CD4-positive, alpha-beta T cell (primary cell): ENCODE measurements around the gene AKT1. TPM values are rescaled to one million over a fixed set of nuclear protein-coding genes. Genes with fewer than 3 reads are reported as not detected.

Experiments used
- ATAC-seq: fragments of 200-7000 bp; cut with Tn5 transposase; one replicate; pipeline ENCODE4 v1.10.0; 2022; ENCODE audit warnings: mild to moderate bottlenecking; ENCODE audit not compliant: poor library complexity
- CTCF ChIA-PET: fragments of 350-600 bp; sonication (Branson Sonifier 250); formaldehyde crosslinking; loops from one replicate; lab custom pipeline; 2021; ENCODE audit warnings: antibody characterized with exemption, inconsistent platforms; lab: Charles Lee
- POLR2A ChIA-PET: fragments of 350-600 bp; sonication (Branson Sonifier 250); formaldehyde crosslinking; loops from one replicate; lab custom pipeline; 2021; ENCODE audit warnings: antibody characterized with exemption, inconsistent platforms; lab: Charles Lee
- DNase-seq, 14 experiments: peaks; one replicate each; pipeline ENCODE4 v3.0.0-alpha.2; 2013 to 2020; ENCODE audit warnings: mixed read lengths in 2 of 14
- H3K27ac ChIP-seq, 2 donors: one replicate each; pipeline versions ENCODE4 v1.5.1 to v1.7.0; 2013; ENCODE audit warnings: low read length in 2 of 2, low read depth in 1 of 2, mild to moderate bottlenecking in 1 of 2
- H3K27me3 ChIP-seq, 2 experiments: 1 replicate in 1 of 2; 2 replicates in 1 of 2; pipeline versions ENCODE4 v1.6.1 to v1.7.0; 2013; ENCODE audit warnings: low read length in 2 of 2, control low read depth in 1 of 2, mild to moderate bottlenecking in 1 of 2, moderate library complexity in 1 of 2; ENCODE audit not compliant: insufficient read depth in 2 of 2, control insufficient read depth in 1 of 2
- H3K36me3 ChIP-seq: one replicate; pipeline ENCODE4 v1.6.1; 2013; ENCODE audit warnings: low read length, control low read depth; ENCODE audit not compliant: insufficient read depth
- H3K4me1 ChIP-seq: one replicate; pipeline ENCODE4 v1.6.1; 2013; ENCODE audit warnings: low read length, control low read depth; ENCODE audit not compliant: insufficient read depth
- H3K4me3 ChIP-seq: one replicate; pipeline ENCODE4 v1.5.1; 2013; ENCODE audit warnings: mild to moderate bottlenecking, low read length, moderate library complexity
- H3K9me3 ChIP-seq, 2 experiments: 1 replicate in 1 of 2; 2 replicates in 1 of 2; pipeline versions ENCODE4 v1.6.1 to v1.7.0; 2013; ENCODE audit warnings: low read length in 2 of 2, mild to moderate bottlenecking in 2 of 2, control low read depth in 1 of 2, moderate library complexity in 1 of 2; ENCODE audit not compliant: control insufficient read depth in 1 of 2, insufficient read depth in 1 of 2
- H3K27ac Mint-ChIP-seq: one replicate; pipeline ENCODE4 v1.8.0; 2020; ENCODE audit warnings: mixed read lengths
- H3K27me3 Mint-ChIP-seq: one replicate; pipeline ENCODE4 v1.8.0; 2021; ENCODE audit warnings: mixed read lengths
- H3K36me3 Mint-ChIP-seq: one replicate; pipeline ENCODE4 v1.8.0; 2021; ENCODE audit warnings: low read depth, mixed read lengths
- H3K4me1 Mint-ChIP-seq: one replicate; pipeline ENCODE4 v1.8.0; 2021; ENCODE audit warnings: low read depth, mixed read lengths
- H3K4me3 Mint-ChIP-seq: one replicate; pipeline ENCODE4 v1.8.0; 2020; ENCODE audit warnings: mild to moderate bottlenecking, mixed read lengths
- H3K9me3 Mint-ChIP-seq: one replicate; pipeline ENCODE4 v1.8.0; 2020; ENCODE audit warnings: mixed read lengths
- CTCF ChIP-seq: fragments of 200-600 bp; IDR thresholded peaks from one replicate; pipeline ENCODE4 v1.8.0; 2022; ENCODE audit warnings: antibody characterized with exemption, mild to moderate bottlenecking
- intact Hi-C, 2 experiments: fragments of 100-400 bp; cut with DNase I in 1 of 2; cut with micrococcal nuclease in 1 of 2; formaldehyde crosslinking; loops; one replicate each; pipeline versions ENCODE4 v1.15.1 to v1.9.0; 2023 to 2025; cut with DNase I, micrococcal nuclease
- total RNA-seq, 174 experiments: library from RNA in 2 of 174; stranded (reverse) in 2 of 174; gene quantifications; one replicate each; pipeline ENCODE4 v1.2.3 and lab custom pipeline; 2021 to 2026

AKT1 gene
- total RNA-seq, 2 experiments from 2014 or later = 58.8 to 66.5 TPM

- H3K4me3 ChIP-seq = no peak overlapping the region
- no peaks in the 10 kb centered on the region for H3K9me3 ChIP-seq
- Mint-ChIP-seq H3K27me3 (no peaks in the 10 kb centered on the region), H3K27ac (no peak overlapping the region), H3K9me3 (no peaks in the 10 kb centered on the region), H3K4me1 (peaks cover 43% of the 10 kb centered on the region), H3K4me3 (no peak overlapping the region), H3K36me3 (peaks cover 21% of the 10 kb centered on the region)
- intact Hi-C loops = loop anchor here in 1 of 2 experiments (10.0 kb wide), 1 partner anchor 705 kb away; the partner anchor contains the start of gene TEDC1
- H3K4me1 ChIP-seq = peaks cover 88% of the 10 kb centered on the region
- no peak for DNase-seq
- H3K27ac ChIP-seq = no peak overlapping the region
- POLR2A ChIA-PET = interaction anchor here (1.1 kb wide), 1 partner anchor 10 kb away, joined by 4 read pairs; the partner anchor contains the start of gene ZBTB42
- no peak for TF ChIP-seq CTCF
- peaks cover 47% of the 10 kb centered on the region for H3K36me3 ChIP-seq
- CTCF ChIA-PET = interaction anchor here (0.6 kb wide), 1 partner anchor 118 kb away, joined by 3 read pairs; no protein-coding TSS in a partner anchor
- no peaks in the 10 kb centered on the region for H3K27me3 ChIP-seq
- ATAC-seq = no peak
These were observed 5.5 kb downstream of the AKT1 start for GRCh38 chr14:104789752-104790743.

GRCh38 chr14:104788873-104789663, 6.5 kb downstream of the AKT1 start:
- peaks cover 37% of the 10 kb centered on the region for H3K4me1 Mint-ChIP-seq
- no peaks in the 10 kb centered on the region for H3K27me3 ChIP-seq
- CTCF ChIA-PET = interaction anchor here (1.3 kb wide), 1 partner anchor 20 kb away, joined by 3 read pairs; no protein-coding TSS in a partner anchor
- H3K4me1 ChIP-seq = peaks cover 81% of the 10 kb centered on the region
- POLR2A ChIA-PET = interaction anchor here (1.1 kb wide), 1 partner anchor 11 kb away, joined by 4 read pairs; the partner anchor contains the start of gene ZBTB42
- H3K27ac ChIP-seq = no peak overlapping the region
- H3K4me3 Mint-ChIP-seq = no peak overlapping the region
- H3K27me3 Mint-ChIP-seq = no peaks in the 10 kb centered on the region
- H3K27ac Mint-ChIP-seq = no peak overlapping the region
- intact Hi-C loops = no loop called here
- H3K4me3 ChIP-seq = no peak overlapping the region
- ATAC-seq = no peak
- TF ChIP-seq CTCF = no peak
- H3K36me3 Mint-ChIP-seq = peaks cover 15% of the 10 kb centered on the region
- H3K36me3 ChIP-seq = peaks cover 47% of the 10 kb centered on the region
- H3K9me3 ChIP-seq = no peaks in the 10 kb centered on the region
- H3K9me3 Mint-ChIP-seq = no peaks in the 10 kb centered on the region
- no peak for DNase-seq

GRCh38 chr14:104788161-104788818, 7.3 kb downstream of the AKT1 start:
- no peak for DNase-seq
- ATAC-seq = no peak
- H3K4me3 ChIP-seq = no peak overlapping the region
- no peaks in the 10 kb centered on the region for H3K9me3 Mint-ChIP-seq
- no peaks in the 10 kb centered on the region for H3K27me3 ChIP-seq
- TF ChIP-seq CTCF = no peak
- H3K27me3 Mint-ChIP-seq = no peaks in the 10 kb centered on the region
- peaks cover 15% of the 10 kb centered on the region for H3K36me3 Mint-ChIP-seq
- H3K27ac Mint-ChIP-seq = no peak overlapping the region
- ChIA-PET POLR2A (interaction anchor here (1.1 kb wide), 1 partner anchor 12 kb away, joined by 4 read pairs; the partner anchor contains the start of gene ZBTB42), CTCF (interaction anchor here (1.3 kb wide), 1 partner anchor 20 kb away, joined by 3 read pairs; no protein-coding TSS in a partner anchor)
- peaks cover 47% of the 10 kb centered on the region for H3K36me3 ChIP-seq
- peaks cover 73% of the 10 kb centered on the region for H3K4me1 ChIP-seq
- H3K4me3 Mint-ChIP-seq = no peak overlapping the region
- H3K4me1 Mint-ChIP-seq = peaks cover 29% of the 10 kb centered on the region
- no peaks in the 10 kb centered on the region for H3K9me3 ChIP-seq
- H3K27ac ChIP-seq = no peak overlapping the region
- intact Hi-C loops = no loop called here
